GM12878 (cell line): Measurements from ENCODE around the gene BMAL1. TPM values are rescaled to one million over a fixed set of nuclear protein-coding genes. Genes with fewer than 3 reads are reported as not detected.

Experiments
- BCL11A ChIP-seq: IDR thresholded peaks from 2 replicates; pipeline ENCODE4 v1.6.1; 2011; ENCODE audit warnings: low read depth, low read length
- JUNB ChIP-seq: IDR thresholded peaks from 2 replicates; pipeline ENCODE4 v1.6.1; 2016; ENCODE audit warnings: antibody characterized with exemption, mild to moderate bottlenecking
- JUND ChIP-seq: IDR thresholded peaks from 2 replicates; pipeline ENCODE4 v1.6.1; 2012; ENCODE audit warnings: low read depth, mild to moderate bottlenecking, low read length, improper control_type of control experiment, moderate library complexity
- MAX ChIP-seq: IDR thresholded peaks from 2 replicates; pipeline ENCODE4 v1.6.1; 2012; ENCODE audit warnings: low read depth, low read length, improper control_type of control experiment
- MTA3 ChIP-seq: IDR thresholded peaks from 2 replicates; pipeline ENCODE4 v1.6.1; 2012; ENCODE audit warnings: low read length, inconsistent platforms, borderline replicate concordance
- MYC ChIP-seq: IDR thresholded peaks from 2 replicates; pipeline ENCODE4 v1.6.1; 2011; ENCODE audit warnings: mild to moderate bottlenecking, low read length, moderate library complexity, inconsistent platforms; ENCODE audit not compliant: insufficient read depth, insufficient replicate concordance, insufficient read length, severe bottlenecking
- NBN ChIP-seq: fragments of 450-650 bp; IDR thresholded peaks from 2 replicates; pipeline ENCODE4 v1.6.1; 2016
- PKNOX1 ChIP-seq: fragments of 450-650 bp; IDR thresholded peaks from 2 replicates; pipeline ENCODE4 v1.6.1; 2016; ENCODE audit warnings: mild to moderate bottlenecking
- RELB ChIP-seq: fragments of 450-650 bp; IDR thresholded peaks from 2 replicates; pipeline ENCODE4 v1.6.1; 2017; ENCODE audit warnings: low read depth, mild to moderate bottlenecking, moderate library complexity
- SKIL ChIP-seq: fragments of 450-650 bp; IDR thresholded peaks from 2 replicates; pipeline ENCODE4 v1.6.1; 2017; ENCODE audit warnings: mild to moderate bottlenecking, low read depth, inconsistent platforms; ENCODE audit not compliant: poor library complexity, severe bottlenecking
- TBL1XR1 ChIP-seq: IDR thresholded peaks from 2 replicates; pipeline ENCODE4 v1.6.1; 2012; ENCODE audit warnings: low read depth, low read length, improper control_type of control experiment
- ZNF687 ChIP-seq: fragments of 450-650 bp; IDR thresholded peaks from 2 replicates; pipeline ENCODE4 v1.6.1; 2017; ENCODE audit warnings: mild to moderate bottlenecking, moderate library complexity
- polyA plus RNA-seq, 11 experiments: library from polyadenylated mRNA; depleted of rRNA in 4 of 11; unstranded in 6 of 11; stranded (reverse) in 5 of 11; fragments of >200 nt; fragmentation: Nextera tagmentation in 4 of 11; fragmentation: Illumina TruSeq in 1 of 11; extraction: Ambion mirVana in 4 of 11; extraction: Trizol in 1 of 11; gene quantifications; 1 replicate in 1 of 11; 2 replicates in 10 of 11; pipeline versions ENCODE4 v1.2.1 to v1.2.3, GENCODE V29; 2011 to 2016; ENCODE audit warnings: inconsistent platforms in 2 of 11, missing spikeins in 2 of 11, low read depth in 1 of 11
- total RNA-seq, 4 experiments: library from RNA; depleted of rRNA in 3 of 4; stranded (reverse); fragments of >200 nt in 3 of 4; fragmentation: Illumina TruSeq in 1 of 4; extraction: Trizol in 1 of 4; gene quantifications; 2 replicates each; pipeline versions ENCODE4 v1.2.1 to v1.2.3, GENCODE V29; 2013 to 2021

BMAL1 gene
- total and polyA plus RNA-seq, 10 of the 15 experiments (the other 5 are each of a cell fraction or from before 2014, with no cell fraction given): 3.5 to 40.6 (median 13.6) TPM

GRCh38 chr11:13321431-13321830 is 43.8 kb downstream of the BMAL1 start (continued):
- TF ChIP-seq ZNF687 (peak; percentile 95), PKNOX1 (peak; percentile 64), JUND (no peak), MTA3 (no peak), JUNB (no peak), MYC (no peak), BCL11A (peak; percentile 59), SKIL (peak; percentile 30), MAX (peak; percentile 50; the same call in 1 of the 2 replicates), TBL1XR1 (no peak), RELB (peak; percentile 90), NBN (0 out of 2 replicates have a peak, but pooled peaks have one; percentile 39)
